HCT116 (cell line): ENCODE results near the gene RAPGEF1. TPM values are rescaled to one million over a fixed set of nuclear protein-coding genes. Genes with fewer than 3 reads are reported as not detected.

Experiments
- ATAC-seq: fragments of 200-7000 bp; cut with Tn5 transposase; 2 replicates; pipeline ENCODE4 v1.9.1; 2020; ENCODE audit warnings: mild to moderate bottlenecking, moderate library complexity
- BruUV-seq: library from RNA; stranded (reverse); fragments of 400-500 nt; replicated peaks from 2 replicates; lab custom pipeline; 2021; lab: Mats Ljungman, UMichigan
- CTCF ChIA-PET: fragments of 300-600 bp; sonication (Branson Sonifier 250); formaldehyde crosslinking; loops from one replicate; lab custom pipeline; 2021; ENCODE audit warnings: antibody characterized with exemption; lab: Charles Lee
- POLR2A ChIA-PET: fragments of 300-600, 350-600 bp; sonication (Branson Sonifier 250); formaldehyde crosslinking; loops from one replicate; lab custom pipeline; 2021; ENCODE audit warnings: antibody characterized with exemption; lab: Charles Lee
- RAD21 ChIA-PET, 2 experiments: fragments of 300-600 bp; sonication (Branson Sonifier 250); formaldehyde crosslinking; loops; one replicate each; lab custom pipeline; 2023; ENCODE audit warnings: low total read pairs in 2 of 2; ENCODE audit not compliant: uncharacterized antibody in 2 of 2, unreplicated experiment in 2 of 2, low non-redundant PET in 1 of 2; lab: Charles Lee
- DNase-seq: peaks from one replicate; pipeline ENCODE4 v3.0.0-alpha.2; 2010; ENCODE audit warnings: low read depth, low spot score
- H2AFZ ChIP-seq: fragments of 200-600 bp; shearing (Covaris generic), sonication (generic); 2 replicates; pipeline ENCODE4 v1.6.1; 2017; ENCODE audit warnings: low read depth, mixed run types, mixed read lengths, antibody characterized with exemption, low read length; ENCODE audit not compliant: poor library complexity, severe bottlenecking
- H3K27ac ChIP-seq: 2 replicates; pipeline ENCODE4 v1.5.1; 2012; ENCODE audit warnings: low read depth, low read length
- H3K27me3 ChIP-seq: fragments of 200-600 bp; sonication (generic); 2 replicates; pipeline ENCODE4 v1.6.1; 2016; ENCODE audit warnings: mixed run types, low read length, mixed read lengths; ENCODE audit not compliant: insufficient read depth
- H3K36me3 ChIP-seq, 2 experiments: fragments of 200-500 bp in 1 of 2; fragments of 200-600 bp in 1 of 2; sonication (Bioruptor generic) in 1 of 2; sonication (generic) in 1 of 2; 2 replicates each; pipeline versions ENCODE4 v1.5.1 to v1.6.1; 2014 to 2016; ENCODE audit warnings: low read length in 2 of 2, inconsistent platforms in 1 of 2, mixed read lengths in 1 of 2, mixed run types in 1 of 2; ENCODE audit not compliant: insufficient read depth in 2 of 2, control insufficient read depth in 1 of 2
- H3K4me1 ChIP-seq, 2 experiments: fragments of 200-600 bp in 1 of 2; sonication (generic) in 1 of 2; 2 replicates each; pipeline versions ENCODE4 v1.5.1 to v1.6.1; 2012 to 2017; ENCODE audit warnings: low read length in 2 of 2, inconsistent platforms in 1 of 2, mild to moderate bottlenecking in 1 of 2, mixed read lengths in 1 of 2, mixed run types in 1 of 2, moderate library complexity in 1 of 2; ENCODE audit not compliant: insufficient read depth in 2 of 2, control insufficient read depth in 1 of 2
- H3K4me2 ChIP-seq: fragments of 200-600 bp; sonication (generic); 2 replicates; pipeline ENCODE4 v1.6.1; 2017; ENCODE audit warnings: mixed run types, low read length, mixed read lengths
- H3K4me3 ChIP-seq, 2 experiments: fragments of 200-600 bp in 1 of 2; sonication (generic) in 1 of 2; replicated peaks in 1 of 2; 2 replicates each; pipeline ENCODE4 v1.5.1; 2011 to 2016; ENCODE audit warnings: low read length in 2 of 2, control low read depth in 1 of 2, low read depth in 1 of 2, mild to moderate bottlenecking in 1 of 2, mixed read lengths in 1 of 2, mixed run types in 1 of 2
- H3K79me2 ChIP-seq: fragments of 200-600 bp; sonication (generic); 2 replicates; pipeline ENCODE4 v1.6.1; 2017; ENCODE audit warnings: mild to moderate bottlenecking, mixed run types, low read length, moderate library complexity, mixed read lengths; ENCODE audit not compliant: insufficient read depth
- H3K9ac ChIP-seq: fragments of 200-600 bp; sonication (generic); 2 replicates; pipeline ENCODE4 v1.6.1; 2016; ENCODE audit warnings: low read length, mixed read lengths
- H3K9me2 ChIP-seq: fragments of 200-600 bp; sonication (generic), shearing (Covaris generic); 2 replicates; pipeline ENCODE4 v1.6.1; 2017; ENCODE audit warnings: mixed run types, mild to moderate bottlenecking, moderate library complexity; ENCODE audit not compliant: insufficient read depth
- H3K9me3 ChIP-seq, 2 experiments: fragments of 200-500 bp in 1 of 2; fragments of 200-600 bp in 1 of 2; sonication (Bioruptor generic) in 1 of 2; sonication (generic) in 1 of 2; 2 replicates each; pipeline ENCODE4 v1.6.1; 2014 to 2017; ENCODE audit warnings: low read length in 2 of 2, mixed read lengths in 2 of 2, inconsistent platforms in 1 of 2, low read depth in 1 of 2, mild to moderate bottlenecking in 1 of 2, mixed run types in 1 of 2, moderate library complexity in 1 of 2; ENCODE audit not compliant: control insufficient read depth in 1 of 2, insufficient read depth in 1 of 2
- H4K20me1 ChIP-seq: fragments of 200-600 bp; sonication (generic), shearing (Covaris generic); 2 replicates; pipeline ENCODE4 v1.6.1; 2017; ENCODE audit warnings: mixed run types, mild to moderate bottlenecking, moderate library complexity; ENCODE audit not compliant: insufficient read depth
- EZH2 ChIP-seq: fragments of 200-600 bp; sonication (generic); IDR thresholded peaks from 2 replicates; pipeline ENCODE4 v1.6.1; 2017; ENCODE audit warnings: antibody characterized with exemption, mixed run types
- ZFX ChIP-seq: fragments of 450-650 bp; IDR thresholded peaks from 2 replicates; pipeline ENCODE4 v1.6.1; 2017
- intact Hi-C: fragments of 100-400 bp; cut with micrococcal nuclease; formaldehyde crosslinking; loops from 2 replicates; pipeline ENCODE4 v1.10.0; 2022
- total RNA-seq: library from RNA; stranded (reverse); gene quantifications from one replicate; pipeline ENCODE4 v1.2.1, GENCODE V29; 2021; ENCODE audit not compliant: unreplicated experiment
- TF ChIP-seq, protein P1 (sequence below): IDR thresholded peaks from 2 replicates; pipeline ENCODE4 v1.6.1; 2012
- TF ChIP-seq, protein P2 (sequence below), 3 experiments: fragments of 200-600 bp in 1 of 3; sonication (generic) in 1 of 3; IDR thresholded peaks in 2 of 3; conservative IDR thresholded peaks in 1 of 3; 2 replicates each; pipeline ENCODE4 v1.5.1; 2012 to 2017; ENCODE audit warnings: low read depth in 2 of 3, low read length in 2 of 3, antibody characterized with exemption in 1 of 3, borderline replicate concordance in 1 of 3, control low read depth in 1 of 3, mild to moderate bottlenecking in 1 of 3, mixed read lengths in 1 of 3, mixed run types in 1 of 3, moderate library complexity in 1 of 3; ENCODE audit not compliant: insufficient read depth in 1 of 3

The RAPGEF1 gene
- total RNA-seq, 1 experiment from 2014 or later, result 43.0 TPM

DNA sequence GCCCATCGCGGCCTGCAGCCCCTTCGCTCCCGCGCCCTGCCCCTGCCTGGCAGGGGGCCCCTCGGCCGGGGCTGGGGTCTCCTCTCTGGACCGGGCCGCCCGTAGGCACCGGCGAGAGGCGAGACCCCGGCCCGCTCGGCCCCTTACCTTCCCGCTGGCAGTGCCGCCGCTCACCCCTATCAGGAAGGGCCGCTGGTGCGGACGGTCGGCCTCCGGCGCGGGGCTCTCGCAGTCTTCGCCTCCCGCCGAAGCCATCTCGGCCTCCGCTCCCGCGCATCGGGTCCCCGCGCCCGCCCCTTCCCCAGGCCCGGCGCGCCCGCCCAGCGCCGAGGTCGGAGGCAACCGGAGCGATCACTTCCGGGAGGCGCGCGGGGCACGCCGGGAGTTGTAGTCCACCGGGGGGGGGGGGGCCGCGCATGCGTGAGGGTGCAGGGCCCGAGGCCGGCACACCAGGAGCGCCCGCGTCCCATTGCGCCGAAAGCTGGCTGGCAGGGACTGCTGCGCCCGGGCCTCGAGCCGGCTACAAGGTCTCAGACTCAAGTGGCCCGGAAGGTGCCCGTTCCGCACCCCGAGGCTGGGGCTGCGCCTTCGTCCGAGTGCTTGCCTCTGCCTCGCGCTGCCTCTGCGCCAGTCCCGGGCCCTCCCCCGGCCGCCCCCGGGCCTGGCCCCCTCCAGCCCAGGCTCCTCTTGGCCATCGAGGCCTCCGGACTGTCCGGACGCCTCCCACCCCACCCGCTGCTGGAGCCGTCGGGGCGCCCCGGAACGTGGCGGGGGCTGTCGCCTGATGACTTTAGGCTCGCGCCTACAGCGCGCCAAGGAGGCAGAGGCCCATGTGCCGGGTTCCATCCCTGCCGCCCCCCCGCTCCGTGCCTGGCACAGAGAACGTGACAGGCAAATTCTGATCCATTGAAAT lies 208.7 kb downstream of the RAPGEF1 start, which contains the start of gene UCK1:
Gene UCK1, minus strand, starts transcription at position 344 of the 913 bp plus-strand sequence. Its CDS starts 89 bp downstream, at position 255.
- ChIA-PET CTCF (no interaction called here), POLR2A (no interaction called here), RAD21 (interaction anchor here in 1 of 2 experiments (0.9 kb wide), 1 partner anchor 182 kb away, joined by 3 read pairs; no protein-coding TSS in a partner anchor)
- no peak for TF ChIP-seq EZH2
- TF ChIP-seq ZFX, result peak; percentile 87
- no peaks in the 10 kb centered on the region for H4K20me1 ChIP-seq
- no peaks in the 10 kb centered on the region for H3K9me3 ChIP-seq
- peak within 1 kb of the TSS; percentile 68 for H3K9ac ChIP-seq
- H3K79me2 ChIP-seq, result peaks cover 11% of the 10 kb centered on the region; the same call in 1 of the 2 replicates
- peak within 1 kb of the TSS; percentile 49 for H3K27ac ChIP-seq
- H2AFZ ChIP-seq, result no peak within 1 kb of the TSS
- intact Hi-C loops, result no loop called here
- peak within 1 kb of the TSS; percentile 65 to 75 for H3K4me3 ChIP-seq
- H3K4me1 ChIP-seq, result peaks cover 0 to 13% of the 10 kb centered on the region in 2 experiments; a peak in 1 of 4 replicates
- BruUV-seq, result no TSS peak
- peaks cover 4 to 15% of the 10 kb centered on the region in 2 experiments; a peak in 3 of 4 replicates for H3K36me3 ChIP-seq
- ATAC-seq (peak; percentile 92), DNase-seq (peak; percentile 27)
- H3K4me2 ChIP-seq, result peak within 1 kb of the TSS; percentile 90
- H3K9me2 ChIP-seq, result no peaks in the 10 kb centered on the region
- H3K27me3 ChIP-seq, result no peaks in the 10 kb centered on the region

DNA sequence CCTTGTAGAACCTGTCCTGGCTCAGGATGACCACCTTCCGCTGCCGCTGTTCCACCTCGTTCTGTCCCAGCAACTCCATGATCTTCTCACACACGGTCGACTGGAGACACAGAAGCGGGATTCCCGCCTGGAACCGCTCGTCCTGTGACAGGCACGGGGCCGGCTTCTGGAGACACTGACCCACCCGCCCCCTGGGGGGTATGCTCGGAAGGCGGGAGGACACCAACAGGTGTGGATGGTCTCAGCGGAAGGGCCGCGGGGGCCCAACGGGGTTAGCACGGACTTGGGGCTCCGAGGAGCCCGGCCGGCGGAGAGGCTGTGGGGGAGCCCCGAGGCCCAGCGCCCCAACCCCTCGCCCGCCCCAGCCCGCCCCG lies 209.3 kb downstream of the RAPGEF1 start:
- CTCF ChIA-PET, result no interaction called here
- TF ChIP-seq, protein P1, sequence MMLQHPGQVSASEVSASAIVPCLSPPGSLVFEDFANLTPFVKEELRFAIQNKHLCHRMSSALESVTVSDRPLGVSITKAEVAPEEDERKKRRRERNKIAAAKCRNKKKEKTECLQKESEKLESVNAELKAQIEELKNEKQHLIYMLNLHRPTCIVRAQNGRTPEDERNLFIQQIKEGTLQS, result no peak
- TF ChIP-seq, protein P2, sequence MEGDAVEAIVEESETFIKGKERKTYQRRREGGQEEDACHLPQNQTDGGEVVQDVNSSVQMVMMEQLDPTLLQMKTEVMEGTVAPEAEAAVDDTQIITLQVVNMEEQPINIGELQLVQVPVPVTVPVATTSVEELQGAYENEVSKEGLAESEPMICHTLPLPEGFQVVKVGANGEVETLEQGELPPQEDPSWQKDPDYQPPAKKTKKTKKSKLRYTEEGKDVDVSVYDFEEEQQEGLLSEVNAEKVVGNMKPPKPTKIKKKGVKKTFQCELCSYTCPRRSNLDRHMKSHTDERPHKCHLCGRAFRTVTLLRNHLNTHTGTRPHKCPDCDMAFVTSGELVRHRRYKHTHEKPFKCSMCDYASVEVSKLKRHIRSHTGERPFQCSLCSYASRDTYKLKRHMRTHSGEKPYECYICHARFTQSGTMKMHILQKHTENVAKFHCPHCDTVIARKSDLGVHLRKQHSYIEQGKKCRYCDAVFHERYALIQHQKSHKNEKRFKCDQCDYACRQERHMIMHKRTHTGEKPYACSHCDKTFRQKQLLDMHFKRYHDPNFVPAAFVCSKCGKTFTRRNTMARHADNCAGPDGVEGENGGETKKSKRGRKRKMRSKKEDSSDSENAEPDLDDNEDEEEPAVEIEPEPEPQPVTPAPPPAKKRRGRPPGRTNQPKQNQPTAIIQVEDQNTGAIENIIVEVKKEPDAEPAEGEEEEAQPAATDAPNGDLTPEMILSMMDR (IDR thresholded peaks at IDR 0.05 in 2 of 3, conservative IDR thresholded peaks at IDR 0.05 in 1 of 3; ENCODE audit: borderline replicate concordance in 1 of 3, insufficient read depth in 1 of 3, low read depth in 2 of 3, low read length in 2 of 3), result peak in 2 of 3 experiments; percentile 21 to 31; a peak in 3 of 6 replicates
- TF ChIP-seq, all 23 proteins: peak for 1
- Histone ChIP-seq H3K4me1 (peaks cover 0 to 13% of the 10 kb centered on the region in 2 experiments; a peak in 1 of 4 replicates), H3K9me3 (no peaks in the 10 kb centered on the region), H3K4me3 (peak overlapping the region; percentile 65 to 75), H3K27ac (peak overlapping the region; percentile 49), H3K27me3 (no peaks in the 10 kb centered on the region), H3K36me3 (peaks cover 4 to 15% of the 10 kb centered on the region in 2 experiments; a peak in 3 of 4 replicates), H4K20me1 (no peaks in the 10 kb centered on the region), H3K9me2 (no peaks in the 10 kb centered on the region), H3K79me2 (peaks cover 11% of the 10 kb centered on the region; the same call in 1 of the 2 replicates), H3K4me2 (peak overlapping the region; percentile 90), H3K9ac (peak overlapping the region; percentile 68), H2AFZ (no peak overlapping the region)
- RAD21 ChIA-PET, result no interaction called here
- POLR2A ChIA-PET, result no interaction called here
- no TSS peak for BruUV-seq
- intact Hi-C loops, result no loop called here
- DNase-seq, result no peak
- peak; percentile 71 for ATAC-seq
